ENCODE measurements around the gene PMEL.
"Not testable (repeated sequence)": the region's sequence is repeated elsewhere in the genome, so short reads cannot be mapped to it uniquely, and the experiment has no call there.

PMEL gene

DNA sequence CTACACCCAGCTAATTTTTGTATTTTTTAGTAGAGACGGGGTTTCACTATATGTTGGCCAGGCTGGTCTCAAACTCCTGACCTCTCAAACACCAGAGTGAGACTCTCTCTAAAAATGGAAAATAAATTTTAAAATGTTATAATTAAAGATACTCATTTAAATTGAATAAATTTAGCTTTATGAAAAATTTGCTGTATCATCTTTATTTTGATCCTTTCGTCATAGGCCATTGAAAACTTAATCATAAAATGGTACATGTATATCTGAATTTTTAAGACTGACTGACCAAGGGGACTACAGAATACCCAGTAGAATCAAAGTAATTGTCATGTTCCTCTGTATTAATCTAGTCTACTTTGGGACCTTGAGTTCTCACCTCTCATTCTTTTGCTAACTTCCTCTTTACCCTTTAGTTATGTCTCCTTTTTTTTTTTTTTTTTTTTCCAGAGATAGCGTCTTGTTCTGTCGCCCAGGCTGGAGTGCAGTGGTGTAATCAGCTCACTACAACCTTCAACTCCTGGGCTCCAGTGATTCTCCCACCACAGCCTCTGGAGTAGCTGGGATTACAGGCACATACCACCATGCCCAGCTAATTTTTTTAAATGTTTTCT lies 17.5 kb upstream of the PMEL start:
- no peak for DNase-seq (ENCODE audit: low read depth in 3 of 3, low spot score in 1 of 3)

GRCh38 chr12:55982319-55982936 lies 16.6 kb upstream of the PMEL start:
- DNase-seq (ENCODE audit: low read depth in 3 of 3, low spot score in 1 of 3): no peak

- DNase-seq (ENCODE audit: low read depth in 3 of 3, low spot score in 1 of 3): not testable (repeated sequence)
These were observed 16.0 kb upstream of the PMEL start for GRCh38 chr12:55981882-55982281.

DNA sequence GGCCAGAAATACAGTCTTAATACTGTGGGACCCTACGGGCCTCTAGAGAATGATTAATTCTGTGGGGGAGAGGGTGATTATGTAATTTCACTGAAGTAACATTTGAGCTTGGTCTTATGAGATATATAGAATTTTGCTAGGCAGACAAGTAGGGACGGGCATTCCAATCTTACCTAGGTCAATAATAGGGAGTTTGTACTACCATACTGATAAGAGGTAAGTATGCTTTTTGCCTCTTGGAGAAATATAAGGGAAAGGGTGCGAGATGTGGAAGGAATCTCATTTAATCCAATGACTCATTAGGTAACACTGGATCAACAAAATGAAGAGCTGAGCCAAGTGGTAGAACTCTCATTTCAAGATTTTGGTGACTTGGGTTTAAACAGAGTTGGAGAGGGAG lies 13.2 kb upstream of the PMEL start:
- no peak for DNase-seq (ENCODE audit: low read depth in 3 of 3, low spot score in 1 of 3)

DNA sequence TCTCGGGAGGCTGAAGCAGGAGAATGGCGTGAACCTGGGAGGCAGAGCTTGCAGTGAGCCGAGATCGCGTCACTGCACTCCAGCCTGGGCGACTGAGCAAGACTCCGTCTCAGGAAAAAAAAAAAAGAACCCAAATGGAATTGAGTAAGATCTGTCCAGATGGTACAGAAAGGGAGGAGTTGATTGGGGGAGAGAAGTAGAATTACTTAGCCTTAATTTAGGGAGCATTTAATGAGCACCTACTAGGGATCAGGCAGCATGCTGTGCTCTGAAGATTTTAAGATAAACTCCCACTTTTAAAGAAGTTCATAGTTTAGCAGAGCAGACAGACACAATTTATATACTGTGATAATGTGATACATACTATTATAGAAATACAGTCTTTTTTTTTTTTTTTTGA lies 12.6 kb upstream of the PMEL start:
- no peak for DNase-seq (ENCODE audit: low read depth in 3 of 3, low spot score in 1 of 3)

DNA sequence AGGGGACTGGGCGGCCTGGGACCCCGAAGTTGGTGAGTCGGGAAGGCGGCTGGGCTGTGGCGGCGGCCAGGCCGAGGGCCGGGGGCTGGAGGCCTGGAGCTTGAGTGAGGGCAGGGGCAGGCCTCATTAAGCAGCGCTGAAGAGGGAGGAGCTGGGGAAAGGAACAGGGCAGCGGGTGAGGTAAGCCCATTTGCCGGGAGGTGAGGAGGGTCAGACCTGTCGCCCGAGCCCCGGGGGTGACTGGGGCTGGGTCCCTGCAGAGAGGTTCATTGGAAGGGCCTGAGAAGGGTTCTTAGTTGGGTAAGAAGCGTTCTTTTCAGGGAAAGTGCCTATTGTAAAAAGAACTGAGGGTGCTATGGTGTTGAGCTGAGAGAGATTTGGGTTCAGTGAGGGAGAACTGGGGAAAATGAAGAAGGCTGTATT lies 8.5 kb upstream of the PMEL start:
- DNase-seq (ENCODE audit: low read depth in 3 of 3, low spot score in 1 of 3): no peak

GRCh38 chr12:55973599-55974307 lies 7.9 kb upstream of the PMEL start, which contains the start of gene RAB5B:
TSS of gene RAB5B (plus strand) at chr12:55974078. CDS start at chr12:55986961, 12,883 bp downstream.
- peak; percentile 84 to 97 (median 94) for DNase-seq (ENCODE audit: low read depth in 3 of 3, low spot score in 1 of 3)

DNA sequence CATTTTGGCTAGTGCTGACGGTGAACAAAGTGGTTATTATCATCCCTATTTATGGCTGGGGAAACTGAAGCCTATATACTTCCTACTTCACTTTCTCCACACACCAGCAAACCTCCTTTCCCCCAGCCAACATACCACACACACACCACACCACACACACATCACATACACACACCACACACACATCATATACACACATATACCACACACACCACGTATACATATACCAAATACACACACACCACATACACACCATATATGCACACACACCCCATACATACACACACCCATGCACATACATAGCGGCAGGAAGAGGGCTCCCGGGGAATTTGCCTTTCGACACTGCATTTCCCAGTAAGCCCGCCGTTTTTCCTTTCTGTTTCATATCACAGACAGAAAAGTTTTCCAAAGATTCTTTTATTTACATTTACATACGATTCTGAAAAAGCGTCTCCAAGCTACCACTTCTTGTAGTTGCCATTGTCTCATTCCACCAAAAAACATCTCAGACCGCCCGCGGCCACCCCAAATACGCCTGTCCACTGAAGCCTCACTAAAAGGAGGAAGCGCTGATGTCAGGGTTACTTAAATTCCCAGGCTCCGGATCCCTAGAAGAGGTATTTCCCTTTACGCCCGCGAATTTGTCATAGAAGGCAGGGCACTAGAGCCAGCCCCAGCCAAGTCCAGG lies 7.2 kb upstream of the PMEL start:
- no peak for DNase-seq (ENCODE audit: low read depth in 3 of 3, low spot score in 1 of 3)

- no peak for DNase-seq (ENCODE audit: low read depth in 3 of 3, low spot score in 1 of 3)
These were observed 6.6 kb upstream of the PMEL start for GRCh38 chr12:55972456-55972855.

DNA sequence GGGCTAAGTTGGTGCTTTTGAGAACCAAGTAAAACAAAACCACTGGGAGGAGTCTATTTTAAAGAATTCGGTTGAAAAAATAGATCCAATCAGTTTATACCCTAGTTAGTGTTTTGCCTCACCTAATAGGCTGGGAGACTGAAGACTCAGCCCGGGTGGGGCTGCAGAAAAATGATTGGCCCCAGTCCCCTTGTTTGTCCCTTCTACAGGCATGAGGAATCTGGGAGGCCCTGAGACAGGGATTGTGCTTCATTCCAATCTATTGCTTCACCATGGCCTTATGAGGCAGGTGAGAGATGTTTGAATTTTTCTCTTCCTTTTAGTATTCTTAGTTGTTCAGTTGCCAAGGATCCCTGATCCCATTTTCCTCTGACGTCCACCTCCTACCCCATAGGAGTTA lies 6.2 kb upstream of the PMEL start:
- no peak for DNase-seq (ENCODE audit: low read depth in 3 of 3, low spot score in 1 of 3)

GRCh38 chr12:55970775-55971174 lies 4.9 kb upstream of the PMEL start:
- DNase-seq (ENCODE audit: low read depth in 3 of 3, low spot score in 1 of 3): no peak

DNA sequence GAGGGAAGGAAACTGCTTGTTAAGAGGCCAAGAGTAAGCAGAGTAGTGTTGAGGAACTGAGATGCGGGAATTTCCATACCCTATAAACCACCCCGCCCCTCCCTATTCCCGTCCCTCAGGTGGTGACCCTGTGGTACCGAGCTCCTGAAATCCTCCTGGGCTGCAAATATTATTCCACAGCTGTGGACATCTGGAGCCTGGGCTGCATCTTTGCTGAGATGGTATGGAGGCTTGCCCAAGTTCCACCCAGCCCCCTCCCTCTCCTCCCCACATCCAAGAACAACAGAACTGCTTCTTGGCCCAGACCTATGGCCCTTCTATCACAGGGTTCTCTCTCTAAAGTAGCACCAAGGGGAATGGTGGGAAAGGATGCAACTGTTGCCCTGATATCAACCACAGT lies 3.5 kb upstream of the PMEL start:
- no peak for DNase-seq (ENCODE audit: low read depth in 3 of 3, low spot score in 1 of 3)

DNA sequence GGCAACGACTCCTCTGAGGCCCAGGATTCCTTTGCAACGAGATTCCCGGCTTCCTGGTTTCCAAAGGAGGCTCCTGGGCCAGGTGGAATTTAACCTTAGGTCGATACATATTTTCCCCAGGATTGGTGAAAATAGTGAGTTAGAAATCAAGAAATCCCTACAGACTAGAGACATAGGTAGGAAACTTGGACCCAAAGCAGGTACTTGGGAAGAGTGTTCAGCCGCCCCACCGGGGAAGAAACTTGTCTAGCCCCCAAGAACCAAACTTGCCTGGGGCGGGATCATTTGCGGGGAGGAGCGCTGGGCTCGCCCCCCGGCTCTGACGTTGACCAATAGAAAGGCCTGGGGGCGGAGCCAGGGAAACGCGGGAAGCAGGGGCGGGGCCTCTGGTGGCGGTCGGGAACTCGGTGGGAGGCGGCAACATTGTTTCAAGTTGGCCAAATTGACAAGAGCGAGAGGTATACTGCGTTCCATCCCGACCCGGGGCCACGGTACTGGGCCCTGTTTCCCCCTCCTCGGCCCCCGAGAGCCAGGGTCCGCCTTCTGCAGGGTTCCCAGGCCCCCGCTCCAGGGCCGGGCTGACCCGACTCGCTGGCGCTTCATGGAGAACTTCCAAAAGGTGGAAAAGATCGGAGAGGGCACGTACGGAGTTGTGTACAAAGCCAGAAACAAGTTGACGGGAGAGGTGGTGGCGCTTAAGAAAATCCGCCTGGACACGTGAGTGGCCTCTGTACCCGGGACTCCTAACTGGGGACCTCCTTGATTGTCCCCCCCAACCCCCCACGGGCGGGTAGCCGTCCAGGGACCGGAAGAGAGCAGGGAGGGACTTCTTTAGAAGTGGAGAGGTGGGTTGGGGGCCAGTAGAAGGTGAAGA lies 803 bp upstream of the PMEL start, which contains the start of gene CDK2:
TSS of gene CDK2 (plus strand) at position 423 of the 874 bp plus-strand sequence. CDS start at position 602, 179 bp downstream.
- DNase-seq (ENCODE audit: low read depth in 3 of 3, low spot score in 1 of 3): peak; percentile 67 to 88 (median 74)

DNA sequence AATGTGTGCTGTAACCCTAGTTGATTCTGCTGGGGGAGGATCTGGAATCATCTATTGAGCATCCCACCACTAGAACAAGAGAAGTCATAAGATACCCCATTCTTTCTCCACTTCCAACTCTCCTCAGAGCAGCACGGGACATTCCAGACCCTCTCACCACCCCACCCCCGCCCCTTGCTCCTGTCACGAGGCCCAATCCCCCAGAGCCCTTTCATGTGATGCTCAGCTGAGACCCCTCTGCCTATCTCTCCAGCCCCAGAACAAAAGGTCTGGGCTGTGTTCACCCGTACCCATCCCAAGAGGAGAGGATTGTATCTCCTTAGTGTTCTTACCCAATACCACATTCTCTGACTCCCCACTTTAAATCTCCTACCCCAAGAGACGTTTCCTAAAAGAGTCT lies 602 bp downstream of the PMEL start:
- no peak for DNase-seq (ENCODE audit: low read depth in 3 of 3, low spot score in 1 of 3)

DNA sequence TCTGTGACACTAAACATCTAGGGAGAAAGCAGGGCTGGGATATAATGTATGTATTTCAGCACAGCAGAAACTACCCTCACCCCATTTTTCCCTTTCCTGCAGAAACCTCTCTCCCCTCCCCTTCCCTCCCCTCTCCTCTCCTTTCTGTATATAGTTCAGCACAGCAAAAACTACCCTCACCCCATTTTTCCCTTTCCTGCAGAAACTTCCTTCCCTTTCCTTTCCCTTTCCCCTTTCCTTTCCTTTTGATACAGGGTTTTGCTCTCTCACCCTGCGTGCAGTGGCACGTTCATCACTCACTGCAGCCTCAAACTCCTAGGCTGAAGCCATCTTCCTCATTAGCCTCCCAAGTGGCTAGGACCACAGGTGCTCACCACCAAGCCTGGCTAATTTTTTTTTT lies 2.1 kb downstream of the PMEL start:
- no peak for DNase-seq (ENCODE audit: low read depth in 3 of 3, low spot score in 1 of 3)

GRCh38 chr12:55957106-55957859 lies 8.6 kb downstream of the PMEL start:
- no peak for DNase-seq (ENCODE audit: low read depth in 3 of 3, low spot score in 1 of 3)

GRCh38 chr12:55955800-55956508 lies 9.9 kb downstream of the PMEL start:
- DNase-seq (ENCODE audit: low read depth in 3 of 3, low spot score in 1 of 3): no peak

DNA sequence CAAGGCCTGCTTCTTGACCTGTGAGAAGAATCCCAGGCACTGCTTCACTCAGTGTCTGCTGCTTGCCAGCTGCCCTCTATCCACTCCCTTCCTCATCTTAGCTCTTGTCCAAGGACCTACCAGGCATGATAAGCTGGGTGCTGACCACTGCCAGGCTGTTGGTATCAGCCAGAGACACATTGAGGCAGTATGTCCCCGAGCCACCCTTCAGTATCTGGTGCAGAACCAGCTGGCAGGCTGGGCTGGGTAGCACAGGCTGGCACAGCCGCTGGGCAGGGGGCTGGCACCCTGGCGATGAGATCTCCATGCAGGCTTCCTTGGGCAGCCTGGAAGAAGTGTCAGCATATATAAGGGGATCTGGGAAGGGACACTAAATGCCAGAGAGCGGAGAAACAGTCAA lies 10.5 kb downstream of the PMEL start:
- DNase-seq (ENCODE audit: low read depth in 3 of 3, low spot score in 1 of 3): no peak

- DNase-seq (ENCODE audit: low read depth in 3 of 3, low spot score in 1 of 3): no peak
These were observed 19.3 kb downstream of the PMEL start for GRCh38 chr12:55946553-55946952.
